Bronchial epithelial cell (primary cell): ENCODE results near the gene TMCC1. TPM values are rescaled to one million over a fixed set of nuclear protein-coding genes. Genes with fewer than 3 reads are reported as not detected.

Experiments used
- DNase-seq: peaks from one replicate; pipeline ENCODE4 v3.0.0-alpha.2; 2010; ENCODE audit warnings: low read depth
- FAIRE-seq: peaks from 2 replicates; lab custom pipeline; 2011; peaks lifted over from hg19 to GRCh38; lab: Jason Lieb, UNC
- H3K27me3 ChIP-seq: 2 replicates; pipeline ENCODE4 v1.5.1; 2011; ENCODE audit warnings: low read length; ENCODE audit not compliant: control insufficient read depth, insufficient read depth
- H3K36me3 ChIP-seq: 2 replicates; pipeline ENCODE4 v1.5.1; 2011; ENCODE audit warnings: low read length; ENCODE audit not compliant: control insufficient read depth, insufficient read depth
- H3K4me3 ChIP-seq: 2 replicates; pipeline ENCODE4 v1.5.1; 2011; ENCODE audit warnings: mild to moderate bottlenecking, low read depth, low read length, control low read depth
- total RNA-seq: library from RNA; depleted of rRNA; stranded (reverse); fragments of >200 nt; gene quantifications from 2 replicates; pipeline ENCODE4 v1.2.1, GENCODE V29; 2014
- TF ChIP-seq, protein P1 (sequence below): IDR thresholded peaks from 2 replicates; pipeline ENCODE4 v1.5.1; 2011; ENCODE audit warnings: mild to moderate bottlenecking, moderate library complexity, low read length, control low read depth, inconsistent platforms; ENCODE audit not compliant: insufficient read depth, severe bottlenecking

Gene TMCC1
- total RNA-seq, 1 donor from 2014 or later: 18.2 TPM

- H3K27me3 ChIP-seq: no peaks in the 10 kb centered on the region
- no peaks in the 10 kb centered on the region for H3K36me3 ChIP-seq
- DNase-seq (no peak), FAIRE-seq (no peak)
- TF ChIP-seq, protein P1, sequence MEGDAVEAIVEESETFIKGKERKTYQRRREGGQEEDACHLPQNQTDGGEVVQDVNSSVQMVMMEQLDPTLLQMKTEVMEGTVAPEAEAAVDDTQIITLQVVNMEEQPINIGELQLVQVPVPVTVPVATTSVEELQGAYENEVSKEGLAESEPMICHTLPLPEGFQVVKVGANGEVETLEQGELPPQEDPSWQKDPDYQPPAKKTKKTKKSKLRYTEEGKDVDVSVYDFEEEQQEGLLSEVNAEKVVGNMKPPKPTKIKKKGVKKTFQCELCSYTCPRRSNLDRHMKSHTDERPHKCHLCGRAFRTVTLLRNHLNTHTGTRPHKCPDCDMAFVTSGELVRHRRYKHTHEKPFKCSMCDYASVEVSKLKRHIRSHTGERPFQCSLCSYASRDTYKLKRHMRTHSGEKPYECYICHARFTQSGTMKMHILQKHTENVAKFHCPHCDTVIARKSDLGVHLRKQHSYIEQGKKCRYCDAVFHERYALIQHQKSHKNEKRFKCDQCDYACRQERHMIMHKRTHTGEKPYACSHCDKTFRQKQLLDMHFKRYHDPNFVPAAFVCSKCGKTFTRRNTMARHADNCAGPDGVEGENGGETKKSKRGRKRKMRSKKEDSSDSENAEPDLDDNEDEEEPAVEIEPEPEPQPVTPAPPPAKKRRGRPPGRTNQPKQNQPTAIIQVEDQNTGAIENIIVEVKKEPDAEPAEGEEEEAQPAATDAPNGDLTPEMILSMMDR: no peak
- no peak overlapping the region for H3K4me3 ChIP-seq
These were observed 26.3 kb upstream of the TMCC1 start for GRCh38 chr3:129919806-129920205.

GRCh38 chr3:129919357-129919756 is 25.8 kb upstream of the TMCC1 start:
- Histone ChIP-seq H3K27me3 (no peaks in the 10 kb centered on the region), H3K4me3 (no peak overlapping the region), H3K36me3 (no peaks in the 10 kb centered on the region)
- DNase-seq: no peak
- no peak for FAIRE-seq
- TF ChIP-seq, protein P1: no peak

DNA sequence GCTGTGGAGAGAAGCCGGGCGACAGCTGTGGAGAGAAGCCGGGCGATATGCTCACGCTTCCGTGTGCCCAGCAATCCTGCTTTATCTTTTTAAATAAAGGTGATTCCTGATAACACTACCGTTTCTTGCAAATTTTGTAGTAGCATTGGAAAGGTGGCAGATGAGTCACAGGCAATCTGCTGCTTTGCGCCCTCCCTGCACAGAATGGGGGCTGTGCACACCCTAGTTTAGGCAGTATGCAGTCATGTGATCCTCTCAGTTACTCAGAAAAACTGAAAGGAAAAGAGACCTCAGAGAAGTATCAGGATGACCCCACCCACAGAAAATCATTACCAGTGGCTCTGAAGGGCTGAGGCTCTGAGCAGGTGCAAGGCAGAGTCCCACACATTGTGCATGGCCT is 24.9 kb upstream of the TMCC1 start:
- Histone ChIP-seq H3K27me3 (no peaks in the 10 kb centered on the region), H3K4me3 (no peak overlapping the region), H3K36me3 (no peaks in the 10 kb centered on the region)
- TF ChIP-seq, protein P1: no peak
- FAIRE-seq (no peak), DNase-seq (no peak)

GRCh38 chr3:129917423-129918007 is 24.0 kb upstream of the TMCC1 start:
- Histone ChIP-seq H3K27me3 (no peaks in the 10 kb centered on the region), H3K36me3 (no peaks in the 10 kb centered on the region), H3K4me3 (no peak overlapping the region)
- TF ChIP-seq, protein P1: no peak
- no peak for DNase-seq
- no peak for FAIRE-seq

DNA sequence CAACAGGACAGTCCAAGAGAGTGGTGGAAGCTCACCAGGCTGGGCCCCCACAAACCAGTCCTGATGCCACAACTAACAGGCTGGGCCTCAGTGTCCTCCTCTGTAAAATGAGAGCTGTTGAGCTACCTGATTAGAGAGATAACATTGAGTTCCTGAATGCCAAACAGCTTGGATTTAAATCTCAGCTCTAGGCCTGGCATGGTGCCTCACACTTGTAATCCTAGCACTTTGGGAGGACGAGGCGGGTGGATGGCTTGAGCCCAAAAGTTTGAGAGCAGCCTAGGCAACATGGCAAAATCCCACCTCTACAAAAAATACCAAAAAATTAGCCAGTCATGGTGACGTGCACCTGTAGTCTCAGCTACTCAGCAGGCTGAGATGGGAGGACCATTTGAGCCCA is 20.1 kb upstream of the TMCC1 start:
- H3K36me3 ChIP-seq: no peaks in the 10 kb centered on the region
- H3K27me3 ChIP-seq: no peaks in the 10 kb centered on the region
- DNase-seq (no peak), FAIRE-seq (no peak)
- H3K4me3 ChIP-seq: no peak overlapping the region
- TF ChIP-seq, protein P1: no peak
